Naive B cell (primary cell): Measurements from ENCODE around the gene CUX1. TPM values are rescaled to one million over a fixed set of nuclear protein-coding genes. Genes with fewer than 3 reads are reported as not detected.
"Not testable (repeated sequence)": the region's sequence is repeated elsewhere in the genome, so short reads cannot be mapped to it uniquely, and the experiment has no call there.

Source experiments
- ATAC-seq, 2 donors: fragments of 150-1000 bp; cut with Tn5 transposase; 2 replicates each; pipeline ENCODE4 v1.10.0; 2021; ENCODE audit warnings: low read depth in 2 of 2, mild to moderate bottlenecking in 2 of 2, moderate library complexity in 2 of 2
- DNase-seq: peaks from one replicate; pipeline ENCODE4 v3.0.0; 2022
- H3K27ac Mint-ChIP-seq, 6 donors: one replicate each; pipeline ENCODE4 v1.8.0; 2020 to 2022; ENCODE audit warnings: mild to moderate bottlenecking in 6 of 6, mixed read lengths in 6 of 6, moderate library complexity in 5 of 6, inconsistent platforms in 2 of 6
- H3K27me3 Mint-ChIP-seq, 3 donors: one replicate each; pipeline ENCODE4 v1.8.0; 2021 to 2022; ENCODE audit warnings: mixed read lengths in 3 of 3, mild to moderate bottlenecking in 1 of 3
- H3K36me3 Mint-ChIP-seq, 2 donors: one replicate each; pipeline ENCODE4 v1.8.0; 2020 to 2022; ENCODE audit warnings: mixed read lengths in 2 of 2, inconsistent platforms in 1 of 2, mild to moderate bottlenecking in 1 of 2
- H3K4me1 Mint-ChIP-seq, 3 donors: one replicate each; pipeline ENCODE4 v1.8.0; 2020 to 2022; ENCODE audit warnings: mixed read lengths in 3 of 3, inconsistent platforms in 1 of 3, mild to moderate bottlenecking in 1 of 3, moderate library complexity in 1 of 3
- H3K4me3 Mint-ChIP-seq, 8 donors: one replicate each; pipeline ENCODE4 v1.8.0; 2020 to 2022; ENCODE audit warnings: mild to moderate bottlenecking in 8 of 8, mixed read lengths in 8 of 8, moderate library complexity in 8 of 8, inconsistent platforms in 2 of 8
- H3K9me3 Mint-ChIP-seq, 7 donors: one replicate each; pipeline ENCODE4 v1.8.0; 2020 to 2022; ENCODE audit warnings: mixed read lengths in 7 of 7, mild to moderate bottlenecking in 5 of 7, inconsistent platforms in 2 of 7, moderate library complexity in 1 of 7
- polyA plus RNA-seq, 6 donors: library from polyadenylated mRNA; unstranded; fragments of 300-500 nt; fragmentation: Illumina TruSeq; gene quantifications; one replicate each; pipeline ENCODE4 v1.2.3, GENCODE V29; 2021; ENCODE audit warnings: low read depth in 6 of 6

Gene CUX1
- polyA plus RNA-seq, 6 donors from 2014 or later = 0.66 to 31.5 (median 14.5) TPM

DNA sequence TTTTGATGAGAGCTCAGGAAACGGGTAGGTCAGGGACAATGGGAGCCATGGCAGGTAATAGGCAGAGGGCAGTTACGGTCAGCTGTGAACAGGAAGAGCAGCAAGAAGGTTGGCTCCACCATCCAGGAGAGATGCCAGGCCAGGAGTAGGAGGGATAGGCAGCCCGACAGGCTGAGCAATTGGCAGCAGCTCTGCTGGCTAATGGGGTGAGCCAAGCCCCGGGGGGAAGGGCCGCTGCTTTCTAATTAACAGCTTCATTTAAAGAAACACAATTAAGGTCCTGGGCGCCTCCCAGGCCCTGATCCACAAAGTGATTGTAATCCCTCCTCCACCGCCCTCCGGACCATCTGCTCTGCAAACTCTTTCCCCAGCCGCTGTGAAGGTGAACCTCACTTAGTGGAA lies 493.0 kb downstream of the CUX1 start:
- H3K27me3 Mint-ChIP-seq = no peaks in the 10 kb centered on the region
- ATAC-seq = no peak
- H3K27ac Mint-ChIP-seq = peak overlapping the region in 2 of 6 donors; percentile 81 to 91

DNA sequence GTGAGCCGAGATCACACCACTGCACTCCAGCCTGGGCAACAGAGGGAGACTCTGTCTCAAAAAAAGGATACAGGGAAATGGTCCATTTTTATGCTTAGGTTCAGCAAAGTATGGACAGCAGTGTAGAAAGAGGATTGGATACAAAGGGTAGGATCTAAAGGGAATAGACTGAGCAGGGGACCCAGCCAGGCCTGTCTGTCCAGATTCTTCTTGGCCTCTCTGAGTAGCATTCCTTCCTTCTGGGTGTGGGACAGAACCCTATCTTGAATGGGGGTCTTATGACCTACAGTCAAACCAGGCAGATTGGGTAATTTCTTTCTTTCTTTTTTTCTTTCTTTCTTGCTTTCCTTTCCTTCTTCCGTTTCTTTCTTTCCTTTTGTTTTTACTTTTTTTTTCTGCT lies 494.9 kb downstream of the CUX1 start:
- Mint-ChIP-seq H3K4me3 (peak overlapping the region in 6 of 8 donors; percentile 9 to 91 (median 70)), H3K4me1 (peaks cover 22 to 46% (median 39%) of the 10 kb centered on the region in 3 donors), H3K9me3 (no peaks in the 10 kb centered on the region), H3K27ac (peak overlapping the region in 5 of 6 donors; percentile 23 to 97 (median 64)), H3K36me3 (peaks cover 4 to 7% of the 10 kb centered on the region in 2 donors), H3K27me3 (no peaks in the 10 kb centered on the region)
- no peak for DNase-seq
- no peak for ATAC-seq

More for the DNA sequence above, 493.0 kb downstream of the CUX1 start:
- Mint-ChIP-seq H3K4me3 (peak overlapping the region in 5 of 8 donors; percentile 33 to 60 (median 40)), H3K9me3 (no peaks in the 10 kb centered on the region), H3K4me1 (peaks cover 34 to 65% (median 57%) of the 10 kb centered on the region in 3 donors), H3K36me3 (peaks cover 4 to 7% of the 10 kb centered on the region in 2 donors)
- DNase-seq = no peak

GRCh38 chr7:102313997-102314780 lies 496.8 kb downstream of the CUX1 start:
- Mint-ChIP-seq H3K36me3 (peaks cover 4 to 14% of the 10 kb centered on the region in 2 donors), H3K27me3 (no peaks in the 10 kb centered on the region), H3K4me3 (no peak overlapping the region), H3K27ac (peak overlapping the region in 1 of 6 donors; percentile 42), H3K9me3 (no peaks in the 10 kb centered on the region), H3K4me1 (peaks cover 19 to 35% (median 34%) of the 10 kb centered on the region in 3 donors)
- ATAC-seq (no peak), DNase-seq (no peak)

DNA sequence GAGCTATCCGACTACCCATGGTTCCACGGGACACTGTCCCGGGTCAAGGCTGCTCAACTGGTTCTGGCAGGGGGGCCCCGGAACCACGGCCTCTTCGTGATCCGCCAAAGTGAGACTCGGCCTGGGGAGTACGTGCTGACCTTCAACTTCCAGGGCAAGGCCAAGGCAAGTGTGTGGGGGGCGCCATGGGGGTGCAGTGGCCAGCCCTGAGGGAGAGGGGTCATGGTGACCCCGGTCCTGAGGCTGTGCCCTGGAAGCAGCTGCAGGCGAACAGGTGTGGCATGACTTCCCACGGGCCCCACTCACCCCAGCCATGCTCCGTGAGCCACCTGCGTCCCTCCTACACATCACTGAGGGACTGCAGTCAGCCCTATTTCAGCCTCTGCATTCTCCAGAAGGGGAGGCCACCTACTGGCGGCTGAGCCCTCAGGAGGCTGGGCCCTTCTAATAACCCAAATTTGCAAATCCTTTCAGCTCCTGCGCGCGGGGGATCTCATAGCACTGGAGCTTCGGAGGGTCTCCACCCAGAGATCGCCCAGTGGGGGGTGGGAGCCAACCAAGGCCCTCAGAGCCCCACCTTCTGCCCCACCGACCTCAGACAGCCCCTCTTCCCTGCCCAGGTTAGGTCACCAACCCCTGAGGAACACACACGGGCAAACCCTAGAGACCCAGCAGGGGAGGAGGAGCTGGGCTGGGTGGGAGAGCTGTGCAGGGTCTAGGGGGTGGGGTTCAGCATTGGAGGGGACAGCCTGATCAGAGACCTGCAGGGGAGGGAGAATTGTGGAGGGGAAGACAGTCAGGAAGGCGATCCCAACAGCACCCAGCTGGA lies 500.0 kb downstream of the CUX1 start:
- H3K27me3 Mint-ChIP-seq = no peaks in the 10 kb centered on the region
- peak in 1 of 2 donors; percentile 30 for ATAC-seq
- peak overlapping the region in 3 of 6 donors; percentile 39 to 65 (median 47) for H3K27ac Mint-ChIP-seq
- H3K4me1 Mint-ChIP-seq = peaks cover 17 to 39% (median 31%) of the 10 kb centered on the region in 3 donors
- no peak for DNase-seq
- H3K9me3 Mint-ChIP-seq = no peaks in the 10 kb centered on the region
- H3K36me3 Mint-ChIP-seq = peaks cover 2 to 18% of the 10 kb centered on the region in 2 donors
- H3K4me3 Mint-ChIP-seq = no peak overlapping the region

DNA sequence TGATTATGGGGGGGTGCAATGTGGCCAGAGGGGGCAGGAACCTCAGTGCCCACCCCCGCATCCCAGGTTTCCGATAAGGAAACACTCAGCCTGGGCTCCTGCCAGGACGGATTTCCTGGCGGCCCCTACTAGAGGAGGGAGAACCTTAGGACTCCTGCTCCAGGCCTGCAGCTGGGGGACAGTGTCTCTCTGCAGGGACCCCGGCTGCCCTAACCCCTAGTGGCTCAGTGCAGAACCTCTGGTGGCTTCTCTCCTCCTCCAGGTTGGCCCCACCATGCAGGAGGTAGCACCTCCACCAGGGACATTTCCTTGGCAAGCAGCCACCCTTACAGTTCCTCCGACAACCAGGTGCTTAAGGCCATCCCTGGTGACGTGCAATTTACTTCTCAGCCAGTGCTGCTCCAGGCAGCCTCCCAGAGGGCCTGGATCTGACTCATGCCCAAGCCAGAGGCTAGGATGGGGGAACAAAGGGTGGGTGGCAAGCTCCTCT lies 501.1 kb downstream of the CUX1 start:
- no peaks in the 10 kb centered on the region for H3K27me3 Mint-ChIP-seq
- no peak overlapping the region for H3K27ac Mint-ChIP-seq
- peaks cover 0 to 23% of the 10 kb centered on the region in 2 donors for H3K36me3 Mint-ChIP-seq
- ATAC-seq (no peak), DNase-seq (no peak)
- no peaks in the 10 kb centered on the region for H3K9me3 Mint-ChIP-seq
- H3K4me3 Mint-ChIP-seq = no peak overlapping the region
- peaks cover 18 to 41% (median 32%) of the 10 kb centered on the region in 3 donors for H3K4me1 Mint-ChIP-seq

DNA sequence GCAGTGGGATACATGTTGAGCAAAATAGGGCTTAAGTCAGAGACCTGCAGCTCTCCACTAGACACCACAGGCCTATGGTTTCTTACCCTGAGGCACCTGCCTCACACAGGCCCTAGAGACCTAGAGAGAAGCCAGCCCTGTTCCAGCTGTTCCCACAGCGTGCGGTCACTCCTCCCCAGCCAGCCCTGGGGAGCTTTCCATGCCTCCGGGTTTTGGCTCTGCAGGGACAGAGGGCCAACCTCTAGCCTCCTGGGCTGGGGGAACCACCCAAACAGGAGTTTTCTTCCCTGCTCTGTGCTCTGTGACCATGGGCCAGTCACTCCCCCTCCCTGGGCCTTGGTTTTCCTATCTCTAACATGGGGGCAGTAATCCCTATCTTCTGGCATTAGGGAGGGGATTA lies 502.2 kb downstream of the CUX1 start:
- Mint-ChIP-seq H3K9me3 (no peaks in the 10 kb centered on the region), H3K27ac (no peak overlapping the region), H3K4me1 (peaks cover 18 to 41% (median 35%) of the 10 kb centered on the region in 3 donors), H3K4me3 (no peak overlapping the region), H3K27me3 (no peaks in the 10 kb centered on the region), H3K36me3 (peaks cover 0 to 23% of the 10 kb centered on the region in 2 donors)
- DNase-seq (no peak), ATAC-seq (no peak)

- Mint-ChIP-seq H3K27ac (peak overlapping the region in 2 of 6 donors; percentile 54 to 73), H3K4me3 (peak overlapping the region in 1 of 8 donors; percentile 40), H3K4me1 (peaks cover 18 to 41% (median 35%) of the 10 kb centered on the region in 3 donors), H3K36me3 (peaks cover 0 to 23% of the 10 kb centered on the region in 2 donors), H3K27me3 (no peaks in the 10 kb centered on the region), H3K9me3 (no peaks in the 10 kb centered on the region)
- ATAC-seq (no peak), DNase-seq (no peak)
Observed at GRCh38 chr7:102320181-102320580, 502.8 kb downstream of the CUX1 start.

GRCh38 chr7:102320601-102321350 lies 503.4 kb downstream of the CUX1 start:
- Mint-ChIP-seq H3K9me3 (no peaks in the 10 kb centered on the region), H3K27ac (peak overlapping the region in 2 of 6 donors; percentile 54 to 73), H3K27me3 (no peaks in the 10 kb centered on the region), H3K36me3 (peaks cover 0 to 23% of the 10 kb centered on the region in 2 donors), H3K4me3 (peak overlapping the region in 1 of 8 donors; percentile 12), H3K4me1 (peaks cover 18 to 41% (median 35%) of the 10 kb centered on the region in 3 donors)
- ATAC-seq = no peak
- no peak for DNase-seq

- Mint-ChIP-seq H3K27me3 (no peaks in the 10 kb centered on the region), H3K27ac (peak overlapping the region in 4 of 6 donors; percentile 66 to 92 (median 80)), H3K4me1 (peaks cover 18 to 41% (median 35%) of the 10 kb centered on the region in 3 donors), H3K9me3 (no peaks in the 10 kb centered on the region), H3K36me3 (peaks cover 0 to 23% of the 10 kb centered on the region in 2 donors), H3K4me3 (peak overlapping the region in 4 of 8 donors; percentile 15 to 50 (median 22))
- DNase-seq = peak; percentile 19
- ATAC-seq = peak; percentile 71 to 72
Observed at GRCh38 chr7:102321351-102322201, 504.1 kb downstream of the CUX1 start.

DNA sequence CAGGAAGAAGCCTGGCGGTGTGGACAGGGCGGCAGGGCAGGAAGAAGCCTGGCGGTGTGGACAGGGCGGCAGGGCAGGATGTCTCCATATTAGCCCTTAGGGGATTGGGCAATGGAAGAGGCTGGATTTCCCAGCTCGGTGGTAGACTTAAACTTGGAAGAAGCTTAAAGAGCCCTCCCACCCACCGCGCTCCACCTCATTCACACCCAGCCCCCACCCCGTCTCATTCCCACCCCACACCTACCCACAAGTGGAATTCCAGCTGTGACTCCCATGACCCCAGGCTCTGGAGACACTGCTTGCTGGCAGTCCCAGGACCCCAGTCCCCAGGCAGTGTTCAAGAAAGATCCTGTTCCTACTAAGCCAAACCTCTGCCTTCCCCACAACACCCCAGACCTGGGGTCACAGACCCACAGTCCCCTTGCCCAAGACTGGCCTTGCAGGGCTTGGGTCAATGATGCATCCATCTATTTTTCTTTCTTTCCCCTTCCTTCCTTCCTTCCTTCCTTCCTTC lies 504.8 kb downstream of the CUX1 start:
- peaks cover 0 to 23% of the 10 kb centered on the region in 2 donors for H3K36me3 Mint-ChIP-seq
- peak overlapping the region in 4 of 6 donors; percentile 16 to 78 (median 64) for H3K27ac Mint-ChIP-seq
- H3K9me3 Mint-ChIP-seq = no peaks in the 10 kb centered on the region
- ATAC-seq = no peak
- peaks cover 18 to 41% (median 35%) of the 10 kb centered on the region in 3 donors for H3K4me1 Mint-ChIP-seq
- DNase-seq = no peak
- H3K4me3 Mint-ChIP-seq = peak overlapping the region in 1 of 8 donors; percentile 50
- no peaks in the 10 kb centered on the region for H3K27me3 Mint-ChIP-seq

DNA sequence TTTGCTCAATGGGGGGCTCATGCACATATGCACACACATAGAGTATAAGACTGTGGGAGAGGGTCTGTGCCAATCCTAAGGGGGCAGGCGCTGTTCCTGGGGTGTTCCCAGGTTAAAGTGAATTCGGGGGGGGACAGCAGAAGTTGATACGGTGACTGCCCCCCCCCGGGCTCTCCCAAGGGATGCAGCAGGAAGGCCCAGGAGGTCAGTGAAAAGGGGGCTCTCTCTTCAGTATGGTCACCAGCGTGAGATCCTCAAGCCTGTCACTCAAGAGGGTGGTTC lies 506.4 kb downstream of the CUX1 start:
- Mint-ChIP-seq H3K36me3 (peaks cover 0 to 20% of the 10 kb centered on the region in 2 donors), H3K27me3 (no peaks in the 10 kb centered on the region), H3K27ac (peak overlapping the region in 3 of 6 donors; percentile 21 to 67 (median 42)), H3K4me3 (no peak overlapping the region), H3K4me1 (peaks cover 15 to 35% (median 32%) of the 10 kb centered on the region in 3 donors), H3K9me3 (no peaks in the 10 kb centered on the region)
- no peak for ATAC-seq
- no peak for DNase-seq

DNA sequence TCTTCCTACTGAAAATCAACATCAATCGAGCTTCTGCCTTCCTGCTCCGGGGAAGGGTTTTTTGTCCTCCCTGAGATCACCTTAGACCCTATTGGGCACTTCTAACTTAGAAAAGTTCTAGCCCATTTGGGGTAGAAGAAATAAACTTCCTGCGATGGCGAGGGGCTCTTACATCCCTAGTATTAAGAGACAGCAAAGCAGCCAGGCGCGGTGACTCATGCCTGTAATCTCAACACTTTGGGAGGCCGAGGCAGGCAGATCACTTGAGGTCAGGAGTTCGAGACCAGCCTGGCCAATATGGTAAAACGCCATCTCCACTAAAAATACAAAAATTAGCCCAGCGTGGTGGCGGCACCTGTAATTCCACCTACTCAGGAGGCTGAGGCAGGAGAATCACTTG lies 507.7 kb downstream of the CUX1 start:
- peak overlapping the region in 1 of 8 donors; percentile 29 for H3K4me3 Mint-ChIP-seq

More for the DNA sequence above, 507.7 kb downstream of the CUX1 start:
- not testable (repeated sequence) for ATAC-seq, H3K27me3 Mint-ChIP-seq, DNase-seq, H3K9me3 Mint-ChIP-seq
- Mint-ChIP-seq H3K27ac (peak overlapping the region in 1 of 6 donors; percentile 47), H3K36me3 (peaks cover 0 to 16% of the 10 kb centered on the region in 2 donors), H3K4me1 (peaks cover 14 to 27% (median 22%) of the 10 kb centered on the region in 3 donors)
